ENCODE measurements around the gene SCMH1. TPM values are rescaled to one million over a fixed set of nuclear protein-coding genes. Genes with fewer than 3 reads are reported as not detected.
A peak's percentile ranks its signal among the peaks of the same experiment; 100 is the strongest.

The SCMH1 gene
- total and polyA plus RNA-seq, 11 donors = 36.0 to 56.2 (median 43.0) TPM

GRCh38 chr1:41103766-41104165, 138.3 kb downstream of the SCMH1 start:
- Histone ChIP-seq H3K4me1 (peaks cover 11 to 51% (median 38%) of the 10 kb centered on the region in 12 donors), H3K36me3 (no peaks in the 10 kb centered on the region), H3K9me3 (no peaks in the 10 kb centered on the region), H3K4me3 (no peak overlapping the region), H3K27me3 (no peaks in the 10 kb centered on the region), H3K27ac (peak overlapping the region in 4 of 12 donors; percentile 4 to 28 (median 6))
- WGBS, 4 donors = 60 to 63% (median 61%) methylated on average over 4 of the region's 4 CpGs
- TF ChIP-seq POLR2A (IDR thresholded peaks at IDR 0.05) (no peak), CTCF (IDR thresholded peaks at IDR 0.05) (no peak)
- no peak for ATAC-seq
- DNase-seq = no peak
- intact Hi-C loops (cut with DNase I) = loop anchor here in 2 of 10 donors (10.0 kb wide), 2 partner anchors 59 to 131 kb away; no protein-coding TSS in a partner anchor

- no peak overlapping the region for H3K4me3 ChIP-seq
- peaks cover 10 to 45% (median 35%) of the 10 kb centered on the region in 12 donors for H3K4me1 ChIP-seq
- no peaks in the 10 kb centered on the region for H3K9me3 ChIP-seq
- no peak for DNase-seq
- H3K27ac ChIP-seq = peak overlapping the region in 10 of 12 donors; percentile 14 to 65 (median 58)
- H3K27me3 ChIP-seq = no peaks in the 10 kb centered on the region
- no peaks in the 10 kb centered on the region for H3K36me3 ChIP-seq
- ATAC-seq = no peak
- 67 to 78% (median 70%) methylated on average over 1 of the region's 1 CpG for WGBS, 4 donors
- intact Hi-C loops (cut with DNase I) = loop anchor here in 2 of 10 donors (10.0 kb wide), 2 partner anchors 58 to 132 kb away; no protein-coding TSS in a partner anchor
- TF ChIP-seq POLR2A (IDR thresholded peaks at IDR 0.05) = no peak
- TF ChIP-seq CTCF (IDR thresholded peaks at IDR 0.05) = no peak
These were observed 139.5 kb downstream of the SCMH1 start for GRCh38 chr1:41102653-41103052.

- H3K4me1 ChIP-seq = peaks cover 10 to 50% (median 35%) of the 10 kb centered on the region in 12 donors
- no peak overlapping the region for H3K4me3 ChIP-seq
- peak overlapping the region in 11 of 12 donors; percentile 14 to 79 (median 57) for H3K27ac ChIP-seq
- H3K36me3 ChIP-seq = no peaks in the 10 kb centered on the region
- no peaks in the 10 kb centered on the region for H3K27me3 ChIP-seq
- DNase-seq (peak; percentile 86 to 91 (median 89)), ATAC-seq (peak; percentile 84 to 94 (median 93))
- WGBS, 4 donors = 43 to 54% (median 48%) methylated on average over 2 of the region's 2 CpGs
- no peak for TF ChIP-seq CTCF (IDR thresholded peaks at IDR 0.05)
- TF ChIP-seq POLR2A (IDR thresholded peaks at IDR 0.05) = no peak
- H3K9me3 ChIP-seq = no peaks in the 10 kb centered on the region
- intact Hi-C loops (cut with DNase I) = loop anchor here in 2 of 10 donors (10.0 kb wide), 2 partner anchors 57 to 133 kb away; no protein-coding TSS in a partner anchor
These were observed 140.0 kb downstream of the SCMH1 start for GRCh38 chr1:41101950-41102607.

- Histone ChIP-seq H3K9me3 (no peaks in the 10 kb centered on the region), H3K27ac (peak overlapping the region in 7 of 12 donors; percentile 14 to 79 (median 58)), H3K27me3 (no peaks in the 10 kb centered on the region), H3K36me3 (no peaks in the 10 kb centered on the region), H3K4me3 (no peak overlapping the region), H3K4me1 (peaks cover 10 to 50% (median 35%) of the 10 kb centered on the region in 12 donors)
- no peak for ATAC-seq
- no peak for DNase-seq
- intact Hi-C loops (cut with DNase I) = loop anchor here in 2 of 10 donors (10.0 kb wide), 2 partner anchors 56 to 134 kb away; no protein-coding TSS in a partner anchor
- TF ChIP-seq POLR2A (IDR thresholded peaks at IDR 0.05) = no peak
- no peak for TF ChIP-seq CTCF (IDR thresholded peaks at IDR 0.05)
- 76 to 86% (median 83%) methylated on average over 1 of the region's 1 CpG for WGBS, 4 donors
These were observed 141.0 kb downstream of the SCMH1 start for GRCh38 chr1:41101076-41101475.
